Measurements from ENCODE around the gene PLEKHJ1.

PLEKHJ1 gene

GRCh38 chr19:2228157-2229030 lies 7.7 kb downstream of the PLEKHJ1 start:
- Histone ChIP-seq H3K36me3 (ENCODE audit: insufficient read depth, low read length) (peaks cover 4% of the 10 kb centered on the region; the same call in 1 of the 2 replicates), H3K4me1 (ENCODE audit: insufficient read depth, low read length) (no peaks in the 10 kb centered on the region)

GRCh38 chr19:2227415-2228156 lies 8.5 kb downstream of the PLEKHJ1 start:
- H3K9me3 ChIP-seq (ENCODE audit: control insufficient read depth, insufficient read depth, low read length): no peaks in the 10 kb centered on the region
- no peaks in the 10 kb centered on the region for H3K4me1 ChIP-seq (ENCODE audit: insufficient read depth, low read length)
- no peak overlapping the region for H3K9ac ChIP-seq (ENCODE audit: low read depth, low read length)
- H3K36me3 ChIP-seq (ENCODE audit: insufficient read depth, low read length): peaks cover 4% of the 10 kb centered on the region; the same call in 1 of the 2 replicates

More at GRCh38 chr19:2228157-2229030, 7.7 kb downstream of the PLEKHJ1 start:
- H3K9ac ChIP-seq (ENCODE audit: low read depth, low read length): no peak overlapping the region
- no peaks in the 10 kb centered on the region for H3K9me3 ChIP-seq (ENCODE audit: control insufficient read depth, insufficient read depth, low read length)

- no peak overlapping the region for H3K9ac ChIP-seq (ENCODE audit: low read depth, low read length)
- no peaks in the 10 kb centered on the region for H3K9me3 ChIP-seq (ENCODE audit: control insufficient read depth, insufficient read depth, low read length)
- no peaks in the 10 kb centered on the region for H3K4me1 ChIP-seq (ENCODE audit: insufficient read depth, low read length)
- H3K36me3 ChIP-seq (ENCODE audit: insufficient read depth, low read length): peaks cover 4% of the 10 kb centered on the region; the same call in 1 of the 2 replicates
Measured at GRCh38 chr19:2226840-2227360, 9.2 kb downstream of the PLEKHJ1 start.

- H3K4me1 ChIP-seq (ENCODE audit: insufficient read depth, low read length): no peaks in the 10 kb centered on the region
- no peak overlapping the region for H3K9ac ChIP-seq (ENCODE audit: low read depth, low read length)
- H3K9me3 ChIP-seq (ENCODE audit: control insufficient read depth, insufficient read depth, low read length): no peaks in the 10 kb centered on the region
- H3K36me3 ChIP-seq (ENCODE audit: insufficient read depth, low read length): peaks cover 4% of the 10 kb centered on the region; the same call in 1 of the 2 replicates
Measured at GRCh38 chr19:2226051-2226839, 9.9 kb downstream of the PLEKHJ1 start.

GRCh38 chr19:2225415-2226050 lies 10.6 kb downstream of the PLEKHJ1 start:
- H3K36me3 ChIP-seq (ENCODE audit: insufficient read depth, low read length): peaks cover 4% of the 10 kb centered on the region; the same call in 1 of the 2 replicates
- no peak overlapping the region for H3K9ac ChIP-seq (ENCODE audit: low read depth, low read length)
- H3K4me1 ChIP-seq (ENCODE audit: insufficient read depth, low read length): no peaks in the 10 kb centered on the region
- H3K9me3 ChIP-seq (ENCODE audit: control insufficient read depth, insufficient read depth, low read length): no peaks in the 10 kb centered on the region

GRCh38 chr19:2224754-2225349 lies 11.3 kb downstream of the PLEKHJ1 start:
- H3K9me3 ChIP-seq (ENCODE audit: control insufficient read depth, insufficient read depth, low read length): no peaks in the 10 kb centered on the region
- H3K36me3 ChIP-seq (ENCODE audit: insufficient read depth, low read length): peaks cover 4% of the 10 kb centered on the region; the same call in 1 of the 2 replicates
- no peaks in the 10 kb centered on the region for H3K4me1 ChIP-seq (ENCODE audit: insufficient read depth, low read length)
- H3K9ac ChIP-seq (ENCODE audit: low read depth, low read length): no peak overlapping the region

GRCh38 chr19:2223959-2224358 lies 12.2 kb downstream of the PLEKHJ1 start:
- H3K36me3 ChIP-seq (ENCODE audit: insufficient read depth, low read length): peaks cover 4% of the 10 kb centered on the region; the same call in 1 of the 2 replicates
- H3K9ac ChIP-seq (ENCODE audit: low read depth, low read length): no peak overlapping the region
- no peaks in the 10 kb centered on the region for H3K9me3 ChIP-seq (ENCODE audit: control insufficient read depth, insufficient read depth, low read length)
- H3K4me1 ChIP-seq (ENCODE audit: insufficient read depth, low read length): no peaks in the 10 kb centered on the region

GRCh38 chr19:2223391-2223790 lies 12.7 kb downstream of the PLEKHJ1 start:
- Histone ChIP-seq H3K36me3 (ENCODE audit: insufficient read depth, low read length) (peaks cover 4% of the 10 kb centered on the region; the same call in 1 of the 2 replicates), H3K4me1 (ENCODE audit: insufficient read depth, low read length) (no peaks in the 10 kb centered on the region), H3K9me3 (ENCODE audit: control insufficient read depth, insufficient read depth, low read length) (no peaks in the 10 kb centered on the region), H3K9ac (ENCODE audit: low read depth, low read length) (no peak overlapping the region)

- Histone ChIP-seq H3K9ac (ENCODE audit: low read depth, low read length) (no peak overlapping the region), H3K36me3 (ENCODE audit: insufficient read depth, low read length) (peaks cover 6% of the 10 kb centered on the region; the same call in 1 of the 2 replicates), H3K4me1 (ENCODE audit: insufficient read depth, low read length) (no peaks in the 10 kb centered on the region), H3K9me3 (ENCODE audit: control insufficient read depth, insufficient read depth, low read length) (no peaks in the 10 kb centered on the region)
Measured at GRCh38 chr19:2221918-2222317, 14.2 kb downstream of the PLEKHJ1 start.

- Histone ChIP-seq H3K9me3 (ENCODE audit: control insufficient read depth, insufficient read depth, low read length) (no peaks in the 10 kb centered on the region), H3K4me1 (ENCODE audit: insufficient read depth, low read length) (no peaks in the 10 kb centered on the region), H3K9ac (ENCODE audit: low read depth, low read length) (no peak overlapping the region), H3K36me3 (ENCODE audit: insufficient read depth, low read length) (peaks cover 9% of the 10 kb centered on the region; the same call in 1 of the 2 replicates)
Measured at GRCh38 chr19:2221250-2221831, 14.8 kb downstream of the PLEKHJ1 start.

GRCh38 chr19:2219726-2220125 lies 16.4 kb downstream of the PLEKHJ1 start:
- H3K36me3 ChIP-seq (ENCODE audit: insufficient read depth, low read length): peaks cover 5% of the 10 kb centered on the region; the same call in 1 of the 2 replicates
- no peaks in the 10 kb centered on the region for H3K4me1 ChIP-seq (ENCODE audit: insufficient read depth, low read length)
- no peaks in the 10 kb centered on the region for H3K9me3 ChIP-seq (ENCODE audit: control insufficient read depth, insufficient read depth, low read length)
- no peak overlapping the region for H3K9ac ChIP-seq (ENCODE audit: low read depth, low read length)

GRCh38 chr19:2217591-2217990 lies 18.5 kb downstream of the PLEKHJ1 start:
- peaks cover 5% of the 10 kb centered on the region; the same call in 1 of the 2 replicates for H3K36me3 ChIP-seq (ENCODE audit: insufficient read depth, low read length)
- H3K4me1 ChIP-seq (ENCODE audit: insufficient read depth, low read length): no peaks in the 10 kb centered on the region
- no peaks in the 10 kb centered on the region for H3K9me3 ChIP-seq (ENCODE audit: control insufficient read depth, insufficient read depth, low read length)
- H3K9ac ChIP-seq (ENCODE audit: low read depth, low read length): no peak overlapping the region
